Hepatocyte (in vitro differentiated cells): ENCODE results near the gene SEC16B. TPM values are rescaled to one million over a fixed set of nuclear protein-coding genes. Genes with fewer than 3 reads are reported as not detected.
A peak's percentile ranks its signal among the peaks of the same experiment; 100 is the strongest.

Experiments used
- DNase-seq: peaks from one replicate; pipeline ENCODE4 v3.0.0-alpha.2; 2016; ENCODE audit warnings: low spot score
- H2AFZ ChIP-seq: fragments of 200-600 bp; sonication (generic); 2 replicates; pipeline ENCODE4 v1.6.0; 2016; ENCODE audit warnings: antibody characterized with exemption, mild to moderate bottlenecking
- H3K27ac ChIP-seq: fragments of 200-600 bp; sonication (generic); 2 replicates; pipeline ENCODE4 v1.5.1; 2016; ENCODE audit warnings: mild to moderate bottlenecking
- H3K27me3 ChIP-seq: fragments of 200-600 bp; sonication (generic); 2 replicates; pipeline ENCODE4 v1.6.1; 2016
- H3K36me3 ChIP-seq: fragments of 200-600 bp; sonication (generic); replicated peaks from 2 replicates; pipeline ENCODE4 v1.5.1; 2016; ENCODE audit warnings: low read depth; ENCODE audit not compliant: insufficient read depth
- H3K4me1 ChIP-seq: fragments of 200-600 bp; sonication (generic); 2 replicates; pipeline ENCODE4 v1.5.1; 2016; ENCODE audit warnings: mild to moderate bottlenecking, moderate library complexity; ENCODE audit not compliant: insufficient read depth
- H3K4me2 ChIP-seq: fragments of 200-600 bp; sonication (generic); 2 replicates; pipeline ENCODE4 v1.6.0; 2016
- H3K4me3 ChIP-seq: fragments of 200-600 bp; sonication (generic); 2 replicates; pipeline ENCODE4 v1.5.1; 2016; ENCODE audit warnings: mild to moderate bottlenecking
- H3K79me2 ChIP-seq: fragments of 200-600 bp; sonication (generic); 2 replicates; pipeline ENCODE4 v1.6.0; 2017; ENCODE audit warnings: mild to moderate bottlenecking
- H3K9me2 ChIP-seq: fragments of 200-600 bp; sonication (generic); replicated peaks from 2 replicates; pipeline ENCODE4 v1.6.0; 2017; ENCODE audit warnings: mild to moderate bottlenecking; ENCODE audit not compliant: insufficient read depth
- H3K9me3 ChIP-seq: fragments of 200-600 bp; sonication (generic); 2 replicates; pipeline ENCODE4 v1.5.1; 2016; ENCODE audit warnings: low read depth, mild to moderate bottlenecking
- H4K20me1 ChIP-seq: fragments of 200-600 bp; sonication (generic); 2 replicates; pipeline ENCODE4 v1.6.0; 2016; ENCODE audit warnings: mild to moderate bottlenecking; ENCODE audit not compliant: insufficient read depth, poor library complexity, severe bottlenecking
- CTCF ChIP-seq: fragments of 200-600 bp; sonication (generic); IDR thresholded peaks from 2 replicates; pipeline ENCODE4 v1.5.1; 2016; ENCODE audit warnings: antibody characterized with exemption, mild to moderate bottlenecking; ENCODE audit not compliant: poor library complexity
- EZH2 ChIP-seq: fragments of 200-600 bp; sonication (generic); IDR thresholded peaks from 2 replicates; pipeline ENCODE4 v1.6.1; 2016; ENCODE audit warnings: antibody characterized with exemption, mild to moderate bottlenecking, borderline replicate concordance
- EZH2phosphoT487 ChIP-seq: fragments of 200-600 bp; sonication (generic); IDR thresholded peaks from one replicate; pipeline ENCODE4 v1.6.1; 2018; ENCODE audit warnings: antibody characterized with exemption, mild to moderate bottlenecking, low read depth, moderate library complexity; ENCODE audit not compliant: unreplicated experiment, severe bottlenecking
- WGBS: methylation state at CpG from one replicate; pipeline ENCODE4 v1.1.6; 2016; ENCODE audit warnings: low lambda C conversion rate; ENCODE audit errors: missing lambda C conversion rate; 5-methylcytosine and 5-hydroxymethylcytosine counted together
- polyA plus RNA-seq: library from polyadenylated mRNA; unstranded; fragments of >200 nt; fragmentation: Nextera tagmentation; extraction: Ambion mirVana; gene quantifications from 2 replicates; pipeline ENCODE4 v1.2.1, GENCODE V29; 2016
- total RNA-seq: library from RNA; depleted of rRNA; stranded (reverse); fragments of >200 nt; gene quantifications from 2 replicates; pipeline ENCODE4 v1.2.3, GENCODE V29; 2014

The SEC16B gene
- total and polyA plus RNA-seq, 2 experiments from 2014 or later, result 8.4 to 9.1 TPM

- TF ChIP-seq CTCF, result no peak
- TF ChIP-seq EZH2, result no peak
- no peaks in the 10 kb centered on the region for H4K20me1 ChIP-seq
- peak overlapping the region; percentile 73 for H3K27ac ChIP-seq
- DNase-seq, result peak; percentile 78
- peak overlapping the region; percentile 75 for H2AFZ ChIP-seq
- peak overlapping the region; percentile 70 for H3K4me2 ChIP-seq
- WGBS, result 57% methylated on average over 3 of the region's 3 CpGs
- no peak overlapping the region for H3K4me3 ChIP-seq
- H3K79me2 ChIP-seq, result no peaks in the 10 kb centered on the region
- no peaks in the 10 kb centered on the region for H3K4me1 ChIP-seq
- no peaks in the 10 kb centered on the region for H3K36me3 ChIP-seq
- no peaks in the 10 kb centered on the region for H3K9me3 ChIP-seq
- no peaks in the 10 kb centered on the region for H3K9me2 ChIP-seq
- H3K27me3 ChIP-seq, result no peaks in the 10 kb centered on the region
Measured at GRCh38 chr1:177984136-177984525, 14.3 kb upstream of the SEC16B start.

- Histone ChIP-seq H3K36me3 (no peaks in the 10 kb centered on the region), H3K9me2 (no peaks in the 10 kb centered on the region), H4K20me1 (no peaks in the 10 kb centered on the region), H2AFZ (peak overlapping the region; percentile 36), H3K27ac (peak overlapping the region; percentile 73), H3K9me3 (no peaks in the 10 kb centered on the region), H3K4me2 (peak overlapping the region; percentile 70), H3K4me3 (no peak overlapping the region), H3K27me3 (no peaks in the 10 kb centered on the region), H3K4me1 (no peaks in the 10 kb centered on the region), H3K79me2 (no peaks in the 10 kb centered on the region)
- DNase-seq, result peak; percentile 23
- TF ChIP-seq EZH2, result no peak
- TF ChIP-seq EZH2phosphoT487, result no peak
- TF ChIP-seq CTCF, result no peak
- 52% methylated on average over 3 of the region's 3 CpGs for WGBS
Measured at GRCh38 chr1:177983482-177984135, 13.8 kb upstream of the SEC16B start.

- peak overlapping the region; percentile 70 for H3K4me2 ChIP-seq
- H3K27ac ChIP-seq, result peak overlapping the region; percentile 73
- 91% methylated on average over 5 of the region's 5 CpGs for WGBS
Measured at GRCh38 chr1:177983077-177983476, 13.2 kb upstream of the SEC16B start.

More at GRCh38 chr1:177983077-177983476, 13.2 kb upstream of the SEC16B start:
- H3K4me1 ChIP-seq, result no peaks in the 10 kb centered on the region
- H3K9me2 ChIP-seq, result no peaks in the 10 kb centered on the region
- no peak overlapping the region for H3K4me3 ChIP-seq
- no peaks in the 10 kb centered on the region for H3K9me3 ChIP-seq
- TF ChIP-seq EZH2 (no peak), CTCF (no peak), EZH2phosphoT487 (no peak)
- H2AFZ ChIP-seq, result no peak overlapping the region
- no peaks in the 10 kb centered on the region for H3K27me3 ChIP-seq
- no peaks in the 10 kb centered on the region for H4K20me1 ChIP-seq
- DNase-seq, result no peak
- H3K36me3 ChIP-seq, result no peaks in the 10 kb centered on the region
- H3K79me2 ChIP-seq, result no peaks in the 10 kb centered on the region
